ENCODE results near the gene SHROOM1.
"Not testable (repeated sequence)": the region's sequence is repeated elsewhere in the genome, so short reads cannot be mapped to it uniquely, and the experiment has no call there.

Gene SHROOM1

GRCh38 chr5:132807163-132807838, 23.1 kb downstream of the SHROOM1 start:
- H3K27ac ChIP-seq = no peak overlapping the region
- TF ChIP-seq, protein P1, sequence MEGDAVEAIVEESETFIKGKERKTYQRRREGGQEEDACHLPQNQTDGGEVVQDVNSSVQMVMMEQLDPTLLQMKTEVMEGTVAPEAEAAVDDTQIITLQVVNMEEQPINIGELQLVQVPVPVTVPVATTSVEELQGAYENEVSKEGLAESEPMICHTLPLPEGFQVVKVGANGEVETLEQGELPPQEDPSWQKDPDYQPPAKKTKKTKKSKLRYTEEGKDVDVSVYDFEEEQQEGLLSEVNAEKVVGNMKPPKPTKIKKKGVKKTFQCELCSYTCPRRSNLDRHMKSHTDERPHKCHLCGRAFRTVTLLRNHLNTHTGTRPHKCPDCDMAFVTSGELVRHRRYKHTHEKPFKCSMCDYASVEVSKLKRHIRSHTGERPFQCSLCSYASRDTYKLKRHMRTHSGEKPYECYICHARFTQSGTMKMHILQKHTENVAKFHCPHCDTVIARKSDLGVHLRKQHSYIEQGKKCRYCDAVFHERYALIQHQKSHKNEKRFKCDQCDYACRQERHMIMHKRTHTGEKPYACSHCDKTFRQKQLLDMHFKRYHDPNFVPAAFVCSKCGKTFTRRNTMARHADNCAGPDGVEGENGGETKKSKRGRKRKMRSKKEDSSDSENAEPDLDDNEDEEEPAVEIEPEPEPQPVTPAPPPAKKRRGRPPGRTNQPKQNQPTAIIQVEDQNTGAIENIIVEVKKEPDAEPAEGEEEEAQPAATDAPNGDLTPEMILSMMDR (IDR thresholded peaks at IDR 0.05) = no peak
- no peak overlapping the region for H3K4me3 ChIP-seq
- DNase-seq (ENCODE audit: low spot score) = no peak

GRCh38 chr5:132806804-132807162, 23.7 kb downstream of the SHROOM1 start:
- not testable (repeated sequence) for H3K4me3 ChIP-seq; DNase-seq (ENCODE audit: low spot score); H3K27ac ChIP-seq

DNA sequence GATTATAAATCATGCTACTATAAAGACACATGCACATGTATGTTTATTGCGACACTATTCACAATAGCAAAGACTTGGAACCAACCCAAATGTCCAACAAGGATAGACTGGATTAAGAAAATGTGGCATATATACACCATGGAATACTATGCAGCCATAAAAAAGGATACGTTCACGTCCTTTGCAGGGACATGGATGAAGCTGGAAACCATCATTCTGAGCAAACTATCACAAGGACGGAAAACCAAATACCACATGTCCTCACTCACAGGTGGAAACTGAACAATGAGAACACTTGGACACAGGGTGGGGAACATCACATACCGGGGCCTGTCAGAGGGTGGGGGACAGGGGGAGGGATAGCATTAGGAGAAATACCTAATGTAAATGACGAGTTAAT, 24.6 kb downstream of the SHROOM1 start:
- DNase-seq (ENCODE audit: low spot score); H3K27ac ChIP-seq; H3K4me3 ChIP-seq: not testable (repeated sequence)

DNA sequence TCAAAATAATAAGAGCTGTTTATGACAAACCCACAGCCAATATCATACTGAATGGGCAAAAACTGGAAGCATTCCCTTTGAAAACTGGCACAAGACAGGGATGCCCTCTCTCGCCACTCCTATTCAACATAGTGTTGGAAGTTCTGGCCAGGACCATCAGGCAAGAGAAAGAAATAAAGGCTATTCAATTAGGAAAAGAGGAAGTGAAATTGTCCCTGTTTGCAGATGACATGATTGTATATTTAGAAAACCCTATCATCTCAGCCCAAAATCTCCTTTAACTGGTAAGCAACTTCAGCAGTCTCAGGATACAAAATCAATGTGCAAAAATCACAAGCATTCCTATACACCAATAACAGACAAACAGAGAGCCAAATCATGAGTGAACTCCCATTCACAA, 26.2 kb downstream of the SHROOM1 start:
- not testable (repeated sequence) for H3K4me3 ChIP-seq; DNase-seq (ENCODE audit: low spot score); H3K27ac ChIP-seq

DNA sequence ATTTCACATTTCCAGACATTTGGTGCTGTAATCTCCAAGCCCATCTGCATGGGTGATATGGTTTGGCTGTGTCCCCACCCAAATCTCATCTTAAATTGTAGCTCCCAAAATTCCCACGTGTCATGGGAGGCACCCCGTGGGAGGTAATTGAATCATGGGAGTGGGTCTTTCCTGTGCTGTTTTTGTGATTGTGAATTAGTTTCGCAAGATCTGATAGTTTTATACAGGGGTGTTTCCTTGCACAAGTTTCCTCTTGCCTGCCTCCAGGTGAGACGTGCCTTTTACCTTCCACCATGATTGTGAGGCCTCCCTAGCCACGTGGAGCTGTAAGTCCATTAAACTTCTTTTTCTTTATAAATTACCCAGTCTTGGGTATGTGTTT, 27.8 kb downstream of the SHROOM1 start:
- not testable (repeated sequence) for DNase-seq (ENCODE audit: low spot score); H3K27ac ChIP-seq

GRCh38 chr5:132802044-132802684, 28.3 kb downstream of the SHROOM1 start:
- Histone ChIP-seq H3K4me3 (no peak overlapping the region), H3K27ac (no peak overlapping the region)
- TF ChIP-seq, protein P1 (IDR thresholded peaks at IDR 0.05) = no peak
- DNase-seq (ENCODE audit: low spot score) = no peak

More for the DNA sequence above, 27.8 kb downstream of the SHROOM1 start:
- not testable (repeated sequence) for H3K4me3 ChIP-seq

- DNase-seq (ENCODE audit: low spot score) = no peak
Observed at GRCh38 chr5:132800545-132800944, 29.9 kb downstream of the SHROOM1 start.

DNA sequence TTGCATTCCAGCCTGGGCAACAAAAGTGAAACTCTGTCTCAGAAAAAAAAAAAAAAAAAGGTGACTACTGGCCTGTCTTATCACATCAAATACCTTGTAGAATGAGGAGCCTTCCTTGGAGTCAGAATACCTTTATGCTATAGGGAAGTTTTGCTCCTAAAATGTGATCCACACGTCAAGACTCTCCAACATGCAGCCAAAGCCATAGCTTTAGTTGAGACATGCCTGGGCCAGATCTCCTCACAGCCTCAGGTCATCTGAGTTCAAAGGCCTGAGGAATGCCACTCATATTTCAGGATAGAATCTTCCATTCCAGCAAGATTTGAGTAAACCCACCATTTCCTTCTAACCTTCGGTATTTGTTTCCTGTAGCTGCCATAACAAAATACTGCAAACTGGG, 31.1 kb downstream of the SHROOM1 start:
- Histone ChIP-seq H3K27ac (no peak overlapping the region), H3K4me3 (no peak overlapping the region)
- no peak for DNase-seq (ENCODE audit: low spot score)
- TF ChIP-seq, protein P1 (IDR thresholded peaks at IDR 0.05) = no peak

More at GRCh38 chr5:132800545-132800944, 29.9 kb downstream of the SHROOM1 start:
- TF ChIP-seq, protein P1 (IDR thresholded peaks at IDR 0.05) = no peak
- Histone ChIP-seq H3K4me3 (no peak overlapping the region), H3K27ac (no peak overlapping the region)

- Histone ChIP-seq H3K4me3 (no peak overlapping the region), H3K27ac (no peak overlapping the region)
- TF ChIP-seq, protein P1 (IDR thresholded peaks at IDR 0.05) = no peak
- no peak for DNase-seq (ENCODE audit: low spot score)
Observed at GRCh38 chr5:132797651-132798050, 32.8 kb downstream of the SHROOM1 start.
